HG03066 (cell line): ENCODE measurements around the gene KIF12.
"Not testable (repeated sequence)": the region's sequence is repeated elsewhere in the genome, so short reads cannot be mapped to it uniquely, and the experiment has no call there.

Experiments
- ATAC-seq: cut with Tn5 transposase; IDR thresholded peaks from one replicate; pipeline ENCODE4 v1.9.1; 2021; ENCODE audit warnings: low read depth; ENCODE audit not compliant: unreplicated experiment

Gene KIF12

DNA sequence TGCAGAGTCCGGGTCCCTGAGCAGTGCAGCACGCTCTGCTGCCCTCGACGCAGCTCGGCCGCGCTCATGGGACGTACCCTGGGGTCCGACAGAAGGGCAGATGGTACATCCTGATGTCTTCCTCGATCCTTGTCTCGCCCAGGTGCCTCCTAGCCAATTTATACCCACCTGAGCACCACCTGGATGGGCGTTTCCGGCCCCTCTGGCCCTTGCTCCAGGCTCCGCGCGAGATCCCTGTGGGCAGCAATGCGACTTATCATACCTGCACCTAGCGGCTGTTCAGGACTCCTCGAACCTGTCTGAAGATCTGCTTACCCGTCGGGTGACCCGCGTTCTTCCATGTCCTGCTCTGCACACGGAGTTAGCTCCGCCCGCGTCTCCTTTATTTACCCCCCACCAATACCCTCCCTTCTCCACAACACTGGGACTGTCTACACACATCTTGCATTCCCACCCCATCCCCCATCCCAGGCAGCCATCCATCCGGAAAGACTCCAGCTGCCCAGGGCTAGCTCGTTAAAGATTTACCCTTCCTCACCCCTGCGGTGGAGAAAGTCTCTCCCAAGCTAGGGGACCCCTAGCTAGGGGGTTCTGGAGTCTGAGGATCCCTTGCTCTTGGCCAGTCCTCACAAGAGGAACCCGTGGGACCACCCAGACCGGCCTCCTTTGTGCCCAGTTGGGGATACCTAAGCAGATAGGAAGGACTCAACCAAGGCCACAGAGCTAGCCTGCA, at the start of gene KIF12:
Gene KIF12, minus strand, starts transcription at position 357 of the 733 bp plus-strand sequence. Its CDS starts 16 bp downstream, at position 341.
- ATAC-seq, result no peak

DNA sequence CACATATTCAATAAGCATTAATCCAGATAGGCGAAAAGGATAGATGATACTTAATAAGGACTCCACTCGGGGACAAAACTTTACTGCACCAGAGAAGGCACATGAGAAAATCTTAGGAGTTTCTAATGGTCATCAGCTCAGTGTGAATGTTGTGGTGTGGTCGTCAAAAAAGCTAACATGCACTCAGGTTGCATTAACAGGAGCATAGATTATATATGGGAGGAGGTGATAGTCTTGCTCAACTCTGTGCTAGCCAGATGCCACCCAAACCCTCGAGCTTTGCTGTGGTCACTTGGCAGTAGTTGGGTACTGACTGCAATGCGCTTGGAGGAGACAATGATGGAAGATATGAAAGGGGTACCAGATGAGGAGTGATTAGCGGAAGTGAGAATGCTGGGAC, 47.6 kb upstream of the KIF12 start:
- ATAC-seq, result no peak

DNA sequence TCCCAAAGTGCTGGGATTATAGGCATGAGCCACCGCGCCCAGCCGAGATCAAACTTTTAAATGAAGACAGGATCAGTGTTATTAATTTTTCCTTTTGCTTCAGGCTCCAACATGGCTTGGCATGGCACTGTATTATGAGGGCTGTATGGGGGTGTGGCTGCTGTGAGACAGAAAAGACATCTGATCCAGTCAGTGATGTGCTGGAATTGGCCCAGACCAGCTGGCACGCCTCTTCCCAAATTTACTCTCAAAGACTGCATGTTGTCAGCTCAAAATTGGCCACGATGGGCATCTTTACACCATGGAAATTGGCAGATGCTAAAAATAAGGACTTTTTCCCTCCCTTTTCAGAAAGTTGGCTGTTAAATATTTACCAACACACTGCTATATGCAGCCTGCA, 44.1 kb upstream of the KIF12 start:
- ATAC-seq, result no peak

DNA sequence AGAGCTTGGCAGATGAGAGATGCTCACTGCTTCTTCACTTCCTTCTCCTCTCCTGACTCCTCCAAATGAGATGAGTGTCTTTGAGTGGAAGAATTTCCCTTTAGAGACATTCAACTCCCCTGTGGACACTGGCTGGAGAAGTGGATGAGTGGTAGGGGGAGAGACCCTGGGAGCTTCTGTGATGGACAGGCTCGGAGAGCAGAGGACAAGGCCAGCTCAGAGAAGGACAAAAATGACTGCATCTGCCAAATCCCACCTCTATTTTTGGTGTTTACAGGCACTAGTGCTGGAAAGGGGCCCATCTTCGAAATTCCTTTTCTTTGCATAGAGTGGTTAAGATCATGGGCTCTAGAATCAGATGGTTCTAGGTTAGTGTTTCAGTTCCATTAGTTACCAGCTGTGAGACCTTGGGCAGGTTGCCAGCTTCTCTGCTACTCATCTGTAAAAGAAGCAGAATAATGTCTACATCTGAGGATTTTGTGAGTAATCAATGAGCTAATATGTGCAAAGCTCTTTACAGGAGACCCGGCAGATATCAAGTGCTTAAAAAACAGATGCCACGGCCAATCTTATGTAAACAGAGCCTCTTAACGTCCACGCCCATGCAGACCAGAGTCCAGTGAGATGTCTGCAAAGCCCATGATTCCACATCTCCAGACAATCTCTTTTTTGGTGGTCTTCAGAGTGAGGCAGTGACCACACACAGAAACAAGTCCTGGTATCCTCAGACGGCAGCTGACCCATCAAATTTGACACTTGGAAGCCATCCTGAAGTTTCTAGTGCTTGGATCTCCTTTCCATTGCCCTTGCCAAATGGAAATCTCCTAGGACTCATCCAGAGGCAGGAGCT, 42.7 kb upstream of the KIF12 start:
- ATAC-seq, result no peak

DNA sequence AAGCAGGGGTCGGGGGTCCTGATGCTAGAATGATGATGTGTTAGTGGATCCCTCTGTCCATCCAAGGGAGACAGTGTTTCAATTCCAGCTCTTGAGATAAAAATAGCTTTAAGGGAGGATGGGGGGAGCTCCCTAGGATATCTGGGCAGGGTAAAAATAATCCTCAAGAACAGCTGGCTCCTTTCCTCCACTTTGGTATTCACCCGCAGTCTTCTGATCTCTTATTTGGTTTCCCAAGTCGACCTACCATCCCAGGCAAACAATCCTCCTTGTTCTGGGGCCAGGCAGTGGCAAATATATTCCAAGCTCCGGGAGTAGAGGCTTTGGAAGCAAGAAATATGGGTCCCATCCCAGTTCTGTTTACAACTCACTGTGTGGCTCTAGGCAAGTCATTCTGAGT, 41.8 kb upstream of the KIF12 start:
- no peak for ATAC-seq

DNA sequence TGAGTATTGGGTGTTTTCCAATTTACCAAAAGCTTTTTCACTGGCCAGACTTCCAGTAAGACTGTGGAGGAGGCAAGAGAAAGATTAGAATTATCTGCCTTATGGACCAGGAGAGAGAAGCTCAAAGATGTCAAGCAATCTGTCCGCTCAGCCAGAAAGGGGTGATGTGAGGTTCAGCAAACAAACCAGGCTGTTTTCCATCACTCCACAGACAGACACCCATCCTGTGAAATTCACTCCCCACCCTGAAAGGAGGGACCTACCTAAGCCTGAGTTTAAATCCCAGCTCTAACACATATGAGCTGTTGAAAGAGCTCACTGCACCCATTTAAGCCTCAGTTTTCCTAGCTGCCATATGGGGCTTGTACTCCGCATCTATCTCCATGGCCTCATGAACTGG, 41.3 kb upstream of the KIF12 start:
- no peak for ATAC-seq

DNA sequence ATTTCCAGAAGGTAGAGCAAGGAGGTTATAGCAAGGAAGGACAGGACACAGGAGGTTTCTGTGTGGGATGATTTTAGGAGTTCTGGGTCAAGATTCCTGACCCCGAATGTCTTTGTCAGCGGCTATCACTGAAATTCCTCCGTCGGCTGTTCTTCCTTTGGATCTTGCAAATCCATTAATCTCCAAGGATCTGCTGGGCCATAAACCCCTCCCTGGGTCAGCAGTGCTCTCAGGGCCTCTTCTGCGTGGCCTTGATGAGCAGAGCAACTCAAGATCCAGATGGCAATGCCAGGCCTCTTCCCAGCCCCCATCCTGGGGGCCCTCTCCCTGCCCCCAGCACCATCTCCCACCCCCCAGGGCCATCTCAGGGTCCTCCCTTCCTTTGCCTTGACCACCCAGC, 40.0 kb upstream of the KIF12 start:
- no peak for ATAC-seq

DNA sequence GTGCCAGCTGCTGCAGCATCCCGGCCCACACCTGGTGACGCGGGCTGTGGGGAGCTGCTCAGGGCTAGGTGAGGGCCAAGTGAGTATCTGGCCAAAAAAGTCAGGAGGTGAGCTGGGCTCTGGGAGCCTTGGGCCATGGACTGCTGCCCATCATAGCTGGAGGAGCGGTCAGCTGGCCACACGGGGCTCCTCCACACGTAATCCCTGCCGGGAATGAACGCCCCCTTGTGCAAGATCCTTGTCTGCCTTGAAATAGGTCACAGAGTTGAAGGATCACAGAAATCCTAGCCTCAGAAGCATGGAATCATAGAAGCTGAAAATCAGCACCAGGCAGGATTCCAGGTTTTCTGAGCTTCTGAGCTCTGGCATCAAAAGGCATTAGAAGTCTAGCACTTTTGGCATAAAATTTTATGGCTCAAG, 39.5 kb upstream of the KIF12 start:
- no peak for ATAC-seq

DNA sequence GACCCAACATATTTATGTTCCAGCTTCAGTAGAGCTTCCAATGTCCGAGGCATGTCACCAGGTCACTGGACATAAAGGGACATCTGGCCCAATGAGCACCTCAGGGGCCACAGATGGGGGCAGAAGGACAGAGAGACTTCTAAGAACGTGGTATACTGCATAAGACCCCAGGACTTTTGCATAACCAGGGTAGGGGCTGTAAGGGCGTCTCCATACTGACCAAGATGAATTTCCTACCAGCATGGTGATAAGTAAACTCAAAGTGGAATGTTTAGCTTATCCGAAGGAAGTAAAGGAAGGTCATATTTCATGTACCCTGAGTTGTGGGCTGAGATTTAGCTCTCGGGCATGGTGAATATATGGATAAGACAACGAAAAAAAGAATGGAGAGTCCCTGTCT, 38.7 kb upstream of the KIF12 start:
- ATAC-seq, result no peak

DNA sequence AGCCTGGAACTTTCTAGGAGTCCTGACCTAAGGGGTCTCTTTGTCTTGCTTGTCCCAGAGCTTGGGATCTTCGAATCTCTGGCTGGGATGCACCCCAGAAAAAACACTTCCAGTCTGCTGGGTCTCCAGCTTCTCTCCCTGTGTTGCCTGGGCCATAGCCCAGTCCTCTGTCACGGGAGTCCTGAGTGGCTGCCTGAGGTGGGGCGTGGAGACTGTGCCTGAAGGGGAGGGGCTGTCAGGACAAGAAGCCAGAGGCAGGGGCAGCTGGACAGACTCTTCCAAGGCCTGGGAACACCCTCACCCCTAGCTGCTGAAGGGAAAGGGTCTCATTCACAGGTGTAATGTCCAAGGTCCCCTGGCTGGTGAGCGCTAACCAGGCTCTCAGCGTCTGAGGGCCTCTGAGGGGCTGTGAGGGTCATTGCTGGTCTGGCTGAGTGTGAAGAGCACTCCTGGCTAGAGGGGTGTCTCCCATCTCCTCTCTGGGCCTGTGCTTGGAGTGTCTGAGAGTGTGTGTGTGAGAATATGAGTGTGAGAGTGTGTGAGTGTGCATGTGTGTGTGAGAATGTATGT, 35.8 kb upstream of the KIF12 start:
- ATAC-seq, result no peak

GRCh38 chr9:114132550-114132918, 33.4 kb upstream of the KIF12 start:
- ATAC-seq, result no peak

- no peak for ATAC-seq
Observed at GRCh38 chr9:114131808-114132549, 32.9 kb upstream of the KIF12 start.

GRCh38 chr9:114130624-114131277, 31.7 kb upstream of the KIF12 start:
- ATAC-seq, result no peak

GRCh38 chr9:114130141-114130540, 31.0 kb upstream of the KIF12 start:
- ATAC-seq, result no peak

GRCh38 chr9:114128759-114129158, 29.7 kb upstream of the KIF12 start:
- ATAC-seq, result not testable (repeated sequence)

GRCh38 chr9:114126247-114127060, 27.4 kb upstream of the KIF12 start:
- no peak for ATAC-seq

DNA sequence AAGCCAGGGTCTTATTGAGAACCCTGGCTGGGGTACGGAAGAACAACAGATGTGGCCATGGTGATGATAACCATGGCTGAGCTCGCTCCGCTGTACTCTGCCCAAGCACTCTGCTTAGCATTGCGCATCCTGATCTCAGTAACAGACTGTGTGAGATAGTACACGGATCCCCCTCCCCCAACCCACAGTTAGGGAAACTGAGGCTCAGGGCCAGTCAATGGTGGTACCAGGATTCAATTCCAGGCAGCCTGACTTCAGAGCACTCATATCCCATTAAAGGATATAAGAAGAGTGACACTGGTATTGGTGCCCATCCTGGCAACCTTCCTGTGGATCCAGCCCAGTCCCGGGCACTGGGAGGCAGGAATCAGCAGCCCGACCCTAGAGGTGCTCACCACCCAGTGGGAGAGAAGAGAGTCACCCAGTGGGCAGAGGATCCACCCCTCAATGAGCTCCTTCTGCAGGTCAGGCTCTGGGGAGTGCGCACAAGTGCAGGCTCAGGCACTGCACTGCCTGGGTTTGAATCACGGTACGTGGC, 26.5 kb upstream of the KIF12 start:
- no peak for ATAC-seq

DNA sequence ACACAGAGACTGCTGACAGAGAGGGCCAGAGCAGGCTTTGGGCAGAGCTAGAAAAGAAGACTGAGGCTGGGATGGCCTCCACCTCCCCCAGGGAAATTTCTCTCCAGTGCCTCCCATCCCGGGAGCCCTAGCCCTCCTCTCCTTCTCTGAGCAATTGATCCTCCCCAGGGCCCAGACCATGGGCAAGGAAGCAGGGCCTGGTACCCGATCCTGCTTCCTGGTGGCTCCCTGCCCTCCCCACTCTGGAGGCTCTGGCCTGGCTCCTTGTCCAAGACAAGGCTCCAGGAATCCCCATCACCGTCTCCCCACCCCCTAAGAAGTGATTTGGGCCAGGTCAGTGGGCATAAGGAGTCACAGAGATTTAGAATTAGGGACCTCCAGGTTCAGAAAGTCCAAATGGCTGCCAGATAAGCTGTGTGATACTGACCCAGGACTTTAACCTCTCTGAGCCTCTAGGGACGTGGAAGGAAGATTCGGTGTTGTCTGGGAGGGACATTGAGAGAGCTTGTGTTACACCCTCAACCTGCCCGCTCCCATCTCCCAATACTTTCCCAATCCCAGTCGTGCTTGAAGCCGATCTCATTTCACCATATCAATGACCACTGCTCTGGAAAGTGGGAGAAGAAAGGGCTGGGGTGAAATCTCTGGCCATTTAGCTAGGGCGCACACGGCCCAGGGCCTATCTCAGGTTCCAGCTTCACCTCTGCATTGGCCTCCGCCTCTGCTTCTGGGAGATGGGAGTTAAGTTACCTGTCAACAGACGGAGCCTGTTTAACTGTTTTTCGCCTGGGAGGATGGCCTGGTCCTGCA, 25.8 kb upstream of the KIF12 start:
- ATAC-seq, result no peak

- ATAC-seq, result no peak
Observed at GRCh38 chr9:114124138-114124537, 25.0 kb upstream of the KIF12 start.
